Gastroesophageal sphincter (tissue), 4 donors: Measurements from ENCODE around the gene GADD45GIP1. TPM values are rescaled to one million over a fixed set of nuclear protein-coding genes. Genes with fewer than 3 reads are reported as not detected.

Source experiments
- ATAC-seq: fragments of 150-250 bp; one replicate; pipeline ENCODE4 v1.9.1; 2016; ENCODE audit warnings: mild to moderate bottlenecking, moderate library complexity
- H3K27ac ChIP-seq, 4 donors: fragments of 200-600 bp; sonication (generic) in 3 of 4; 1 replicate in 3 of 4; 2 replicates in 1 of 4; pipeline ENCODE4 v1.5.1; 2016 to 2019
- H3K27me3 ChIP-seq: fragments of 200-600 bp; sonication (generic); one replicate; pipeline ENCODE4 v1.5.1; 2019
- H3K36me3 ChIP-seq, 2 donors: fragments of 200-600 bp; sonication (generic); one replicate each; pipeline ENCODE4 v1.5.1; 2019; ENCODE audit warnings: control low read depth in 1 of 2
- H3K4me1 ChIP-seq, 3 donors: fragments of 200-600 bp; sonication (generic); 1 replicate in 2 of 3; 2 replicates in 1 of 3; pipeline ENCODE4 v1.5.1; 2016 to 2019; ENCODE audit warnings: control low read depth in 2 of 3
- H3K4me3 ChIP-seq, 2 donors: fragments of 200-600 bp; sonication (generic); one replicate each; pipeline ENCODE4 v1.5.1; 2019; ENCODE audit warnings: mild to moderate bottlenecking in 1 of 2, moderate library complexity in 1 of 2
- H3K9me3 ChIP-seq, 3 donors: fragments of 200-600 bp; sonication (generic); one replicate each; pipeline ENCODE4 v1.5.1; 2017 to 2019; ENCODE audit warnings: control low read depth in 2 of 3
- CTCF ChIP-seq, 4 experiments: fragments of 200-600 bp in 2 of 4; fragments of 450-650 bp in 2 of 4; sonication (generic) in 1 of 4; IDR thresholded peaks; one replicate each; pipeline ENCODE4 v1.5.1; 2017 to 2019; ENCODE audit warnings: antibody characterized with exemption in 4 of 4, mild to moderate bottlenecking in 2 of 4, moderate library complexity in 2 of 4
- EP300 ChIP-seq: sonication (generic); formaldehyde crosslinking; IDR thresholded peaks from one replicate; pipeline ENCODE4 v1.6.1; 2017; ENCODE audit warnings: antibody characterized with exemption, mild to moderate bottlenecking
- POLR2A ChIP-seq, 2 donors: fragments of 450-650 bp; IDR thresholded peaks; one replicate each; pipeline ENCODE4 v1.6.1; 2017; ENCODE audit warnings: antibody characterized with exemption in 2 of 2, mild to moderate bottlenecking in 2 of 2, moderate library complexity in 1 of 2
- POLR2AphosphoS5 ChIP-seq: sonication (generic); formaldehyde crosslinking; IDR thresholded peaks from one replicate; pipeline ENCODE4 v1.6.1; 2017; ENCODE audit warnings: antibody characterized with exemption
- WGBS, 2 donors: methylation state at CpG; one replicate each; pipeline ENCODE4 v1.1.5; 2018; ENCODE audit warnings: low coverage in 1 of 2; 5-methylcytosine and 5-hydroxymethylcytosine counted together
- total RNA-seq, 4 donors: library from RNA; depleted of rRNA; stranded (reverse); fragments of >200 nt; gene quantifications; one replicate each; pipeline ENCODE4 v1.1.0, GENCODE V29; 2016

Gene GADD45GIP1
- total RNA-seq, 4 donors from 2014 or later, result 32.2 to 43.6 (median 36.9) TPM

DNA sequence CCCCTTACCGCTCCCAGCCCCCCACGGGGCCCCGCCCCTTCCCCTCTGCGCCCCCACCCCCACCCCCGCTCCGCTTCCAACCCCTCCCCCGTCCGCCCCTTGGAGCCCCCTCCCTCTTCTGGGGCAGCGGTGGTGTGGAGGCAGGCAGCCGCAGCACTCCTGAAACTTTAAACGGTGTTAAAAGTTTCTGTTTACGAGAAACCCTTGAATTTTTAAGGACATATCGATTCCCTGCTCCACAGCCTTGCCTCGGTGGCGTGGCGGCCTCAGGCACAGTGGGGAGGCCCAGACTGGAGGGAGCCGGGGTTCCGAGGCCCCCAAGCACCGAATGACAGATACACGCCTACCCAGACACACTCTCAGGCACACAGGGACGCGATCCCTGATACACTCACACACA is 33.4 kb upstream of the GADD45GIP1 start:
- no peaks in the 10 kb centered on the region for H3K36me3 ChIP-seq
- no peaks in the 10 kb centered on the region for H3K9me3 ChIP-seq
- no peaks in the 10 kb centered on the region for H3K27me3 ChIP-seq
- no peak overlapping the region for H3K27ac ChIP-seq
- ATAC-seq, result no peak
- TF ChIP-seq POLR2A (IDR thresholded peaks at IDR 0.05) (no peak), CTCF (IDR thresholded peaks at IDR 0.05) (no peak), POLR2AphosphoS5 (no peak), EP300 (no peak)
- peaks cover 0 to 11% (median 3%) of the 10 kb centered on the region in 3 donors for H3K4me1 ChIP-seq
- WGBS, 2 donors, result 47% methylated on average over 7 of the region's 22 CpGs; no CpG with 5 or more reads in 1 of the 2 donors
- no peak overlapping the region for H3K4me3 ChIP-seq

- no CpG with 5 or more reads among the region's 10 CpGs for WGBS, 2 donors
- H3K36me3 ChIP-seq, result no peaks in the 10 kb centered on the region
- H3K4me1 ChIP-seq, result peaks cover 0 to 25% (median 0%) of the 10 kb centered on the region in 3 donors
- TF ChIP-seq EP300 (no peak), POLR2A (IDR thresholded peaks at IDR 0.05) (no peak), POLR2AphosphoS5 (no peak), CTCF (IDR thresholded peaks at IDR 0.05) (no peak)
- no peak overlapping the region for H3K27ac ChIP-seq
- H3K9me3 ChIP-seq, result no peaks in the 10 kb centered on the region
- no peaks in the 10 kb centered on the region for H3K27me3 ChIP-seq
- ATAC-seq, result no peak
- H3K4me3 ChIP-seq, result no peak overlapping the region
Observed at GRCh38 chr19:12987781-12988180, 30.8 kb upstream of the GADD45GIP1 start.

DNA sequence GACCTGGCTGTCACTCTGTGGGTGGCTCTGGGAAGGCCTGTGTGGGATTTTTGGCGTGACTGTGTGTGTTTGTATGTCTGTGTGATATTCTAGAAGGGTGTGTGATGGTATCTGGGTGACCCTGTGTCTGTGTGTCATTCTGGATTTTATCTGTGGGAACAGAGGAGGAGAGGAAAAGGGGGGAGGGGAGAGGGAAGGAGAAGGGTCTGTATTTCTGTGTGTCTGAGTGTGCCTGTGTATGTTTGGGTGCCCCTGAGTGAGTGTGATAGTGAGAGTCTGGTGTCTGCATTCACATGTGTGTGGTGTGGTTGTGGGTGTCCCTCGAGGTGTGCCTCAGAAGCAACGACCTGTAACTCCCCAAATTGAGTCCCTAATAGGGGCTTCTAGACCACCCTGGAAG is 30.2 kb upstream of the GADD45GIP1 start:
- no CpG with 5 or more reads among the region's 3 CpGs for WGBS, 2 donors
- TF ChIP-seq CTCF (IDR thresholded peaks at IDR 0.05), result no peak
- no peak for TF ChIP-seq POLR2A (IDR thresholded peaks at IDR 0.05)
- TF ChIP-seq POLR2AphosphoS5, result no peak
- TF ChIP-seq EP300, result no peak

DNA sequence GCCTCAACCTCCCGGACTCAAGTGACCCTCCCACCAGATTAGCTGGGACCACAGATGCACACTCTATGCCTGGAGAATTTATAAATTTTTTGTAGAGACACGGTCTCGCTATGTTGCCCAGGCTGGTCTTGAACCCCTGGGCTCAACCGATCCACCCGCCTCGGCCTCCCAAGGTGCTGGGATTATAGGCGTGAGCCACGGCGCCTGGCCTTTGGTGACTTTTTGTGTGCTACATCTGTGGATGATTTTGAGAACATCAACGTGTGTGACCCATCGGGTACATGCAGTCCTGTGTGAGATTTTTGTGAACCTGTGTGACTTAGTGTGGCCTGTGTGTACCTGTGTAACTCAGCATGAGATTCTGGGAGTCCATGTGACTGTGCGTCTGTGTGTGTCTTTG is 29.7 kb upstream of the GADD45GIP1 start:
- no peak overlapping the region for H3K4me3 ChIP-seq
- no peaks in the 10 kb centered on the region for H3K9me3 ChIP-seq
- H3K36me3 ChIP-seq, result no peaks in the 10 kb centered on the region
- peaks cover 0 to 28% (median 0%) of the 10 kb centered on the region in 3 donors for H3K4me1 ChIP-seq
- no peak for TF ChIP-seq POLR2A (IDR thresholded peaks at IDR 0.05)
- no peak for TF ChIP-seq CTCF (IDR thresholded peaks at IDR 0.05)
- no peak for ATAC-seq
- 93 to 99% methylated on average over 5 to 10 of the region's 12 CpGs for WGBS, 2 donors
- H3K27ac ChIP-seq, result no peak overlapping the region
- no peaks in the 10 kb centered on the region for H3K27me3 ChIP-seq

More for the DNA sequence above, 30.2 kb upstream of the GADD45GIP1 start:
- H3K27ac ChIP-seq, result no peak overlapping the region
- H3K9me3 ChIP-seq, result no peaks in the 10 kb centered on the region
- H3K27me3 ChIP-seq, result no peaks in the 10 kb centered on the region
- no peak for ATAC-seq
- no peak overlapping the region for H3K4me3 ChIP-seq
- H3K4me1 ChIP-seq, result peaks cover 0 to 28% (median 0%) of the 10 kb centered on the region in 3 donors
- no peaks in the 10 kb centered on the region for H3K36me3 ChIP-seq

DNA sequence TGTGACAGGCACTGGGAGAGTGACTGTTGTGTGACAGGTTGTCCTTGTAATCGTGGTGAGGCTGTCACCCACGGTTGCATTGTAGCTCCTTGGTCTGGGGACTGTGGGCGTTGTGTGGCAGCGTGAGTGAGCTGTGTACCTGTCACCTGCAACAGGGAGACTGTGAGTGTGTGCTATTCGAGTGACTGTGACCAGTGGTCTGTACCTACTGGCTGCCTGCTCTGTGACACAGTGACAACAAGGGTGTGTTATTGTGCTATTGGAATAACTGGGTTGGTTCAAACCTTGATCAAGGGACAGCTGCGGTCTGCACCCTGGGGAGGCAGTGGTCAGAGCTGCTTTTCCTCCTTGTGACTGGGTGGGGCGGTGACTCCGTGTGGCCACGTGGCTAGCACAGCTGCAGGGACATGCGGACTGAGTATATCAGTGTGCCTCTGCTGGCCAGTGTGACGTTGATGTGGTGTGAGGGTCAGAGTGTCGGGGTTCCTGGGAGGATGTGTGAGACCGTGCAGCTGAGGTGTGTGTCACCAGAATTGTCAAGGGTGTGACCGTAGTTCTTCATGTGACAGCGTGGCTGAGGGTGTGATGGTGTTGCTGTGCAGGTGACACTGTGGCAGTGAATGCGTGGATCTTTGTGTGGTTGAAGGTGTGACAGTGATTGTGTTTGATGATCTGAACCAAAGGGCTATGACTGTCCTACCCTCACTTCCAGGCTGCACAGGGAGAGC is 28.2 kb upstream of the GADD45GIP1 start:
- no peak overlapping the region for H3K4me3 ChIP-seq
- WGBS, 2 donors, result 68 to 73% methylated on average over 3 to 7 of the region's 16 CpGs
- H3K9me3 ChIP-seq, result no peaks in the 10 kb centered on the region
- H3K27me3 ChIP-seq, result no peaks in the 10 kb centered on the region
- no peaks in the 10 kb centered on the region for H3K36me3 ChIP-seq
- no peak for TF ChIP-seq EP300
- TF ChIP-seq POLR2A (IDR thresholded peaks at IDR 0.05), result no peak
- no peak for TF ChIP-seq CTCF (IDR thresholded peaks at IDR 0.05)
- no peak for TF ChIP-seq POLR2AphosphoS5
- peak overlapping the region in 1 of 4 donors; percentile 7 for H3K27ac ChIP-seq
- ATAC-seq, result peak; percentile 44
- H3K4me1 ChIP-seq, result peaks cover 0 to 28% (median 0%) of the 10 kb centered on the region in 3 donors
